ENCODE results near the gene ALG3.

ALG3 gene

GRCh38 chr3:184234671-184235380, 13.9 kb downstream of the ALG3 start:
- DNase-seq = no peak

GRCh38 chr3:184234224-184234623, 14.5 kb downstream of the ALG3 start:
- no peak for DNase-seq

DNA sequence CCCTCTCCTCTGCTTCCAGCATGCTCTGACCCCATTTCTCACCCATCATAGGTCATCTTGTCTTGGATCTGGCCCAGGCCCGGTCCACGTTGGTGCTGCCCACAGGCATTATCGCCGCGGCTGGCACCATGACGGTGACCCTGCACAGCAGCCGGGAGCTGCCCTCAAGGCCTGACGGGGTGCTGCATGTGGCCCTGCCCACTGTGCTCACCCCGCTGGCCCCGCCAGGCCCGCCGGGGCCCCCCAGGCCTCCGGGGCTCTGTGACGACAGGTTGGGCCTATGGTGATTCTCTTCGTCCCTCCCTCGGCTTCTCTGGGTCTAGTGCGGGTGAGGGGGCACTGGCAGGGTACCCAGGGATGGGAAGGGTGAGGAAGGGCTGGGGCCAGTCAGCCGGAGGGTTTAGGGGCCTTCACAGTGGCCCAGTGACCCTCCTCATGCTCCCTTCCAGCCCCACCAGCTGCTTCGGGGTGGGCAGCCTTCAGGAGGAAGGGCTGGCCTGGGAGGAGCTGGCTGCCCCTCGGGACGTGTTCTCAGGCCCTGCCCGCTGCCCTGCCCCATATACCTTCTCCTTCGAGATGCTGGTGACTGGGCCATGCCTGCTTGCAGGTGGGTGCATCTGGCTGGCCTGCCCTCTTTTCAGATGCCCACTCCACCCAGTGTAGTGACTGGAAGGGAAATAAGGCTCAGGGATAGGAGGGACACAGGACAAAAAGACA, 15.5 kb downstream of the ALG3 start:
- DNase-seq = no peak

- no peak for DNase-seq
Measured at GRCh38 chr3:184231671-184232070, 17.1 kb downstream of the ALG3 start.

- no peak for DNase-seq
Measured at GRCh38 chr3:184230603-184231528, 17.9 kb downstream of the ALG3 start.

DNA sequence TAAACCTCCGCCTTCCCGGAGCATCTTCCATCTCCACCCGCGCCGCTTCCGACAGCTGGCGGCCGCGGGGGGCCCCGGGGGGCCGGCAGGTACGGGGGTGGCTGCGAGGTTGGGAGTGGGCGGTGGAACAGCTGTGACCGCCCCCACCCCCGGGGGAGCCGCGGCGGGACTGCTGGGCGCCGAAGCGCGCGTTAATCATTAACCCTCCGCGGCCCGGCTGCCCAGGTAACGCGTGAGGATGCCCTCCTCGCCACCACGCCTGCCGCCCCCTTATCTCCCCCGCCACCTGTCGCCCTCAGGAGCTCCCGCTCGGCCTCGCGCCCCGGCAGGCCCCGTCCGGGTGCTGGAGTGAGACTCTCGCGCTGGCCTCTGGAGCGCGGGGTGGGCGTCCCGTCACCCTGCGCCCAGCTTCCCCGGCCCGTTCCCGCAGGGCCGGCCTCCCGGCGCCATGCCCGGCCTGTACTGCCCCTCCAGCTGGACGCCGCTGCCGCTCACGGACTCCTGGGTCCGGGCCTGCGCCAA, 18.6 kb downstream of the ALG3 start:
- no peak for DNase-seq

GRCh38 chr3:184229394-184230080, 19.2 kb downstream of the ALG3 start, which contains the start of gene VWA5B2:
VWA5B2 (plus strand) TSS chr3:184229585; CDS start chr3:184230529, 944 bp downstream.
- DNase-seq = peak; percentile 54

GRCh38 chr3:184228376-184229137, 20.2 kb downstream of the ALG3 start:
- no peak for DNase-seq

DNA sequence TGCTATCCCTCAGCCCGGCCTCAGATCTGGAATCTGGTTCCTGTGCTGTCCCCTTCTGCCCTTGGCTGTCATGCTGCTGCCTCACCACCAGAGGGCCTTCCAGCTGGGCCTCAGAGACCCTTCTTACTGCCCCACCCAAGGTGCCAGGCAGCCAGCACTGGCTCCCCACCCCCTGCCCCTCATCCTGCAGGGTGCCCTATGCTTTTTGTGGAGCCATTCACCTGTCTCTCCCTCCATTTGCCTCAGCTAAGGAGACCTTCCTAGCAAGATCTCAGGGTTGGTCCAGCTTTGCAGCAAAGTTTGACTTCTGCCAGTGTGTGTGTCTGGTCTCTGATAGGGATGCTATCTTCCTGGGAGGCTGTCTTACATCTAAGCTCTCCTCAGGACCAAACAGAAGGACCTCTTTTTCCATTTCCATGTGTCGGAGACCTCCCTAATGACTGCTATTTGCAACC, 21.3 kb downstream of the ALG3 start:
- DNase-seq = no peak

DNA sequence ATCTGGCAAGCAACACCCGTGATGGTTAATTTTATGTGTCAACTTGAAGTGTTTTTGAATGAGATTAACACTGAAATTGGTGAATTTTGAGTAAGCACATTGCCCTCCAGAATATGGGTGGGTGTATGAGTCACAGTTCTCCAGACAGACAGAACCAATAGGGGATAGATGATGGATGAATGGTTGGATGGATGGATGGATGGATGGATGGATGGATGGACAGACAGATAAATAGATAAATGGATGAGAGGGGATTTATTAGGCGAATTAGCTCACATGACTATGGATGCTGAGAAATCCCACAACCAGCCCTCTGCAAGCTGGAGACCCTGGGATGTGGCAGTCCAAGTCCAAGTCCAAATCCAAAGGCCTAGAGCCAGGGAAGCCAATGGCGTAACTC, 24.8 kb downstream of the ALG3 start:
- DNase-seq = no peak

GRCh38 chr3:184222521-184222920, 26.2 kb downstream of the ALG3 start:
- no peak for DNase-seq

DNA sequence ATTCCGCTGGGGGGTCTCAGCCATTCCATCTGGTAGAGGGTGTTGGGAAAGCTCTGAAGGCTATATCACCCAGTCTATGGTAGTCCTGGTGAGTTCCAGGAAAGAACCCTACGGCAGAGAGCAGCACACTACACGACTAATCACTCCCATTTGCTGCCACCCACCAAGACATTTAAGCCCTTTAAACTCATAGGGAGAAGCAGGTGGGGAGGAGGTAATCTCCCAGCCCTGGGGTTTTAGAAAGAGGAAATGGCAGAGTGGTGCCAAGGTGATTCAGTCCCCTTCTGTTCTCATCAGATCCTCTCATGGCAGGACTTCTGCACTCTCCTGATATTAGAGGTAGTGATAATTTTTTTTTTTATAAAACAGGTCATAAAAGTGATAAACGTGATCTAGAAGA, 29.9 kb downstream of the ALG3 start:
- DNase-seq = no peak

DNA sequence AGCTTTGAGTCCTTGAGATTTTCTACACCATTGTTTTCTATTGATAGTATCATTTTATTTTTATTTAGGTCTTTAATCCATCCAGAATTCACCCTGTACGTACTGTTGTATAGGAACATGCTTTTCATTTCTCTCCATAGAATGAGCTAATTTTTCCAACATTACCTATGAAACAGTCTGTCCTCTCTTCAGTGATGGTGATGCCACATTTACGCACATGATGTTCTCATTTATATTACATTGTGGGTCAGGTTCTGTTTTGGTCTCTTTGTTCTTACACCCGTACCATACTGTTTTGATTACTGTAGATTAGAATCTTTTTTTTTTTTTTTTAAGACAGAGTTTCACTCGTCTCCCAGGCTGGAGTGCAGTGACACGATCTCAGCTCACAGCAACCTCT, 37.0 kb downstream of the ALG3 start:
- DNase-seq = no peak

DNA sequence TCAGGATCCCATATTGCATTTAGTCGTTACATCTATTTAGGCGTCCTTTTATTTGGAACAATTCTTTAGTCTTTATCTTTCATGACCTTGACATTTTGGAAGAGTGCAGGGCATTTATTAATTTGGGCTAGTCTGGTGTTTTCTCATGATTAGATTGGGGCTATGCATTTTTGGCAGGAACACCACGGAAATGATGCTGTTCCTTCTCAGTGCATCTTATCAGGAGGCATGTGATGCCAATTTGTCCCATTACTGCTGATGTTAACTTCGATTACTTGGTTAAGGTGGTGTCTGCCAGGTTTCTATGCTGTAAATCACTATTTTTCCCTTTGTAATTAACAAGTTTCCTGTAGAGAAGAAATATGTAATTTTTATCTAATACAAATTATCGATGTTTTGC, 37.5 kb downstream of the ALG3 start:
- no peak for DNase-seq

GRCh38 chr3:184209146-184209923, 39.4 kb downstream of the ALG3 start:
- DNase-seq = no peak

DNA sequence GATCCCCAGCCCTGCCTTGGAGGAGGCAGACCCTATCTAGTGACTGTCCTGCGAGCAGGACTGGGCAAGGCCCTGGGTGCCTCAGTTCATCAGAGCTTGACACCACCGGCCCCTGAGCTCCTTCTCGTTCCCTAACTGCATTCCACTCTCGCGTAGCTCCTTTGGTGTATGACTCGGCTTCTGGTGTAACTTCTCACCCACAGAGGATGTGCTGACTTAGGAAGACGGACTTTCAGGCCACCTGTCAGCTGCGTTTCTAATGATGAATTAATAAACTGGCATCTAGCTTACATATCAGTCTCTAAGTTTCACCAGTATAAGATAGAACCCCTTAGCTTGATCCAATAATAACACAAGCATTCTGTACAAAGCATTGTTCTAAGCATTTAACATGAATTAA, 45.2 kb downstream of the ALG3 start:
- DNase-seq = no peak

- DNase-seq = no peak
Measured at GRCh38 chr3:184200825-184201224, 47.9 kb downstream of the ALG3 start.

DNA sequence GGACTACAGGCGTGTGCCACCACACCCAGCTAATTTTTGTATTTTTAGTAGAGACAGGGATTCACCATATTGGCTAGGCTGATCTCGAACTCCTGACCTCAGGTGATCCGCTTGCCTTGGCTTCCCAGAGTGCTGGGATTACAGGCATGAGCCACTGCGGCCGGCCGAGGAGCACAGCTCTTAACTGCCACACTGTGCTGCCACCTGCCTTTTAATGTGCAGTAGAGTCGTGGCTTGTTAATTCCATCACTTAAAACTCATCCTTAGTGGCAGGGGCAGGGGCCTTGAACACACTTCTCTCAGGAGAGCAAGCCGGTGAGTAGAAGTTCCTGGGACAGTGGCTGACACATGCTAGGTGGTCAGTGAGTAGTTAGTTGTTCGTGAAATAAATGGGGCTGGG, 50.3 kb downstream of the ALG3 start:
- no peak for DNase-seq

GRCh38 chr3:184196536-184196935, 52.2 kb downstream of the ALG3 start:
- no peak for DNase-seq

- DNase-seq = no peak
Measured at GRCh38 chr3:184193991-184194539, 54.7 kb downstream of the ALG3 start.

- DNase-seq = no peak
Measured at GRCh38 chr3:184192889-184193288, 55.9 kb downstream of the ALG3 start.

All from NCI-H446 treated with DMSO at 0.1 percent for 48 hours (cell line).